ENCODE results near the gene NRCAM. TPM values are rescaled to one million over a fixed set of nuclear protein-coding genes. Genes with fewer than 3 reads are reported as not detected.

Gene NRCAM
- total and polyA plus RNA-seq, 2 of the 8 experiments (the other 6 are each of a cell fraction or from before 2014, with no cell fraction given), result 2.7 to 3.8 TPM

- no peaks in the 10 kb centered on the region for H3K23me2 ChIP-seq (ENCODE audit: low read depth, low read length)
- no peak for TF ChIP-seq RFX5 (IDR thresholded peaks at IDR 0.05; ENCODE audit: borderline replicate concordance, low read depth, low read length)
- TF ChIP-seq NANOG (IDR thresholded peaks at IDR 0.05; ENCODE audit: insufficient read depth, low read depth, low read length, poor library complexity, severe bottlenecking), result no peak
- TF ChIP-seq RXRA (IDR thresholded peaks at IDR 0.05; ENCODE audit: insufficient read depth, low read depth, low read length), result no peak
- no peak for TF ChIP-seq POLR2AphosphoS5 (IDR thresholded peaks at IDR 0.05; ENCODE audit: low read depth, low read length)
- no peak for TF ChIP-seq SIX5 (IDR thresholded peaks at IDR 0.05; ENCODE audit: low read depth, low read length)
- no peak for TF ChIP-seq TCF12 (IDR thresholded peaks at IDR 0.05; ENCODE audit: low read depth, low read length)
- TF ChIP-seq CREB1 (IDR thresholded peaks at IDR 0.05), result no peak
- no peak for TF ChIP-seq GABPA (IDR thresholded peaks at IDR 0.05; ENCODE audit: borderline replicate concordance, insufficient read depth, low read length)
- TF ChIP-seq PHF8 (conservative IDR thresholded peaks at IDR 0.05; ENCODE audit: low read depth, low read length), result no peak
- TF ChIP-seq MAFK (IDR thresholded peaks at IDR 0.05; ENCODE audit: low read depth, low read length), result no peak
- TF ChIP-seq POU5F1 (IDR thresholded peaks at IDR 0.05; ENCODE audit: low read depth, low read length), result no peak
- TF ChIP-seq KDM4A (IDR thresholded peaks at IDR 0.05; ENCODE audit: low read depth, low read length, severe bottlenecking), result no peak
- TF ChIP-seq BCL11A (IDR thresholded peaks at IDR 0.05; ENCODE audit: low read depth in 2 of 2, low read length in 2 of 2), result no peak
- no peak for TF ChIP-seq SP2 (IDR thresholded peaks at IDR 0.05; ENCODE audit: low read length)
- H4K20me1 ChIP-seq (replicated peaks in 1 of 2; ENCODE audit: control insufficient read depth in 1 of 2, insufficient read depth in 2 of 2, low read length in 2 of 2), result no peaks in the 10 kb centered on the region
- H3K4me2 ChIP-seq (ENCODE audit: insufficient read depth in 1 of 2, low read depth in 2 of 2, low read length in 2 of 2), result no peak overlapping the region
- ChIA-PET POLR2A (ENCODE audit: partially characterized antibody) (no interaction called here), CTCF (ENCODE audit: partially characterized antibody) (interaction anchor here (1.3 to 1.7 kb wide), 2 partner anchors 12 to 339 kb away, joined by 3 to 7 read pairs; no protein-coding TSS in a partner anchor)
- H3K9ac ChIP-seq (replicated peaks in 1 of 4; ENCODE audit: extremely low read depth in 1 of 4, low read depth in 3 of 4, low read length in 3 of 4), result no peak overlapping the region
- H2AFZ ChIP-seq (ENCODE audit: low read length), result no peak overlapping the region
- H3K27me3 ChIP-seq (replicated peaks in 1 of 4; ENCODE audit: control insufficient read depth in 3 of 4, extremely low read depth in 1 of 4, insufficient read depth in 3 of 4, low read length in 3 of 4), result no peaks in the 10 kb centered on the region
- no peak overlapping the region for H3K14ac ChIP-seq (ENCODE audit: insufficient read length)
- H3K36me3 ChIP-seq (ENCODE audit: control insufficient read depth in 2 of 4, insufficient read depth in 4 of 4, low read length in 3 of 4), result no peaks in the 10 kb centered on the region
- no peaks in the 10 kb centered on the region for H3K9me3 ChIP-seq (ENCODE audit: insufficient read depth in 2 of 2, low read depth in 1 of 2, low read length in 1 of 2)
- H2AK5ac ChIP-seq (ENCODE audit: low read depth, low read length), result no peak overlapping the region
- H2BK20ac ChIP-seq (ENCODE audit: low read length), result no peak overlapping the region
- no peak overlapping the region for H3K18ac ChIP-seq (ENCODE audit: extremely low read depth, low read length)
- H2BK120ac ChIP-seq (replicated peaks; ENCODE audit: low read depth, low read length), result no peak overlapping the region
- H3K79me2 ChIP-seq (ENCODE audit: control insufficient read depth in 1 of 2, insufficient read depth in 2 of 2, low read length in 2 of 2), result no peaks in the 10 kb centered on the region
- no peak overlapping the region for H3K23ac ChIP-seq (ENCODE audit: insufficient read length)
- no peak overlapping the region for H2BK15ac ChIP-seq (ENCODE audit: low read length)
- H3K27ac ChIP-seq (ENCODE audit: low read depth, low read length), result no peak overlapping the region
- FAIRE-seq (no peak), DNase-seq (ENCODE audit: low read depth in 1 of 2, low spot score in 2 of 2) (no peak)
- H3K4me3 ChIP-seq (ENCODE audit: extremely low read depth in 1 of 4, insufficient read depth in 2 of 4, low read depth in 3 of 4, low read length in 4 of 4), result no peak overlapping the region
- no peak overlapping the region for H3K4ac ChIP-seq (replicated peaks; ENCODE audit: insufficient read length, low read depth, low read length)
- no peak overlapping the region for H2BK5ac ChIP-seq (ENCODE audit: low read depth, low read length)
- H4K91ac ChIP-seq (replicated peaks; ENCODE audit: insufficient read length, low read length), result no peak overlapping the region
- H2BK12ac ChIP-seq (ENCODE audit: low read depth, low read length), result no peak overlapping the region
- H3K56ac ChIP-seq (replicated peaks; ENCODE audit: insufficient read length, low read depth, low read length), result no peak overlapping the region
- 89% methylated on average over 4 of the region's 4 CpGs; no CpG with 5 or more reads in 1 of the 2 experiments for WGBS, 2 experiments (ENCODE audit: extremely low coverage in 1 of 2, insufficient coverage in 1 of 2, insufficient read length in 1 of 2, insufficient replicate concordance in 2 of 2, low coverage in 1 of 2, low lambda C conversion rate in 2 of 2, missing lambda C conversion rate in 1 of 2)
- H4K8ac ChIP-seq (ENCODE audit: extremely low read depth, insufficient read depth, low read length), result no peak overlapping the region
- no peaks in the 10 kb centered on the region for H3K4me1 ChIP-seq (replicated peaks in 1 of 4; ENCODE audit: control insufficient read depth in 3 of 4, insufficient read depth in 4 of 4, low read length in 3 of 4)
- no peaks in the 10 kb centered on the region for H3K79me1 ChIP-seq (ENCODE audit: low read depth, low read length)
- H4K5ac ChIP-seq (ENCODE audit: insufficient read length, low read depth, low read length), result no peak overlapping the region
Measured at GRCh38 chr7:108157606-108158335, 298.5 kb downstream of the NRCAM start.

Data from H1 (cell line).